Measurements from ENCODE around the gene MDFIC2. TPM values are rescaled to one million over a fixed set of nuclear protein-coding genes. Genes with fewer than 3 reads are reported as not detected.

MDFIC2 gene
- total and polyA plus RNA-seq, 2 experiments from 2014 or later: not detected

- Histone ChIP-seq H3K4me2 (ENCODE audit: unreplicated experiment) (no peak overlapping the region), H3K27me3 (replicated peaks; ENCODE audit: insufficient read depth) (no peaks in the 10 kb centered on the region), H3K9ac (no peak overlapping the region), H3K27ac (no peak overlapping the region), H3F3A (ENCODE audit: insufficient read depth) (no peaks in the 10 kb centered on the region), H3K9me2 (ENCODE audit: insufficient read depth) (no peaks in the 10 kb centered on the region), H3K4me1 (ENCODE audit: insufficient read depth) (no peaks in the 10 kb centered on the region), H3K79me2 (ENCODE audit: insufficient read depth) (no peaks in the 10 kb centered on the region), H3K36me3 (ENCODE audit: low read depth) (no peaks in the 10 kb centered on the region), H4K20me1 (ENCODE audit: insufficient read depth) (no peaks in the 10 kb centered on the region), H3K9me3 (ENCODE audit: low read depth) (no peaks in the 10 kb centered on the region), H2AFZ (no peak overlapping the region), H3K4me3 (no peak overlapping the region)
- in situ Hi-C loops (cut with MboI): no loop called here
- no peak for DNase-seq
- TF ChIP-seq EZH2 (IDR thresholded peaks at IDR 0.05; ENCODE audit: insufficient read depth, poor library complexity, severe bottlenecking) (no peak), EZH2phosphoT487 (IDR thresholded peaks at IDR 0.05; ENCODE audit: insufficient read depth, low read depth) (no peak)
Measured at GRCh38 chr3:70273492-70273891, 38.9 kb downstream of the MDFIC2 start.

- TF ChIP-seq EZH2phosphoT487 (IDR thresholded peaks at IDR 0.05; ENCODE audit: insufficient read depth, low read depth) (no peak), EZH2 (IDR thresholded peaks at IDR 0.05; ENCODE audit: insufficient read depth, poor library complexity, severe bottlenecking) (no peak)
- no peak for DNase-seq
- Histone ChIP-seq H3K27ac (no peak overlapping the region), H3K4me1 (ENCODE audit: insufficient read depth) (no peaks in the 10 kb centered on the region), H4K20me1 (ENCODE audit: insufficient read depth) (no peaks in the 10 kb centered on the region), H2AFZ (no peak overlapping the region), H3K79me2 (ENCODE audit: insufficient read depth) (no peaks in the 10 kb centered on the region), H3K4me3 (no peak overlapping the region), H3K9me2 (ENCODE audit: insufficient read depth) (no peaks in the 10 kb centered on the region), H3K9ac (no peak overlapping the region), H3F3A (ENCODE audit: insufficient read depth) (no peaks in the 10 kb centered on the region), H3K4me2 (ENCODE audit: unreplicated experiment) (no peak overlapping the region), H3K36me3 (ENCODE audit: low read depth) (no peaks in the 10 kb centered on the region), H3K9me3 (ENCODE audit: low read depth) (no peaks in the 10 kb centered on the region), H3K27me3 (replicated peaks; ENCODE audit: insufficient read depth) (no peaks in the 10 kb centered on the region)
- in situ Hi-C loops (cut with MboI): no loop called here
- WGBS, 2 experiments (ENCODE audit: low coverage in 1 of 2, low lambda C conversion rate in 2 of 2, missing lambda C conversion rate in 2 of 2): 53 to 55% methylated on average over 5 of the region's 5 CpGs
Measured at GRCh38 chr3:70272798-70273197, 39.6 kb downstream of the MDFIC2 start.

GRCh38 chr3:70264122-70264780 lies 48.2 kb downstream of the MDFIC2 start:
- DNase-seq: peak; percentile 7
- TF ChIP-seq EZH2 (IDR thresholded peaks at IDR 0.05; ENCODE audit: insufficient read depth, poor library complexity, severe bottlenecking) (no peak), EZH2phosphoT487 (IDR thresholded peaks at IDR 0.05; ENCODE audit: insufficient read depth, low read depth) (no peak)
- Histone ChIP-seq H3K9me3 (ENCODE audit: low read depth) (no peaks in the 10 kb centered on the region), H3K27ac (no peak overlapping the region), H3K9ac (no peak overlapping the region), H3K27me3 (replicated peaks; ENCODE audit: insufficient read depth) (no peaks in the 10 kb centered on the region), H2AFZ (no peak overlapping the region), H3K4me1 (ENCODE audit: insufficient read depth) (no peaks in the 10 kb centered on the region), H3K4me3 (no peak overlapping the region), H3K36me3 (ENCODE audit: low read depth) (no peaks in the 10 kb centered on the region), H3F3A (ENCODE audit: insufficient read depth) (no peaks in the 10 kb centered on the region), H3K9me2 (ENCODE audit: insufficient read depth) (no peaks in the 10 kb centered on the region), H3K79me2 (ENCODE audit: insufficient read depth) (no peaks in the 10 kb centered on the region), H3K4me2 (ENCODE audit: unreplicated experiment) (no peak overlapping the region), H4K20me1 (ENCODE audit: insufficient read depth) (no peaks in the 10 kb centered on the region)
- in situ Hi-C loops (cut with MboI): no loop called here
- WGBS, 2 experiments (ENCODE audit: low coverage in 1 of 2, low lambda C conversion rate in 2 of 2, missing lambda C conversion rate in 2 of 2): 35% methylated on average over 3 of the region's 3 CpGs

GRCh38 chr3:70261283-70261682 lies 51.2 kb downstream of the MDFIC2 start:
- in situ Hi-C loops (cut with MboI): no loop called here
- no peaks in the 10 kb centered on the region for H3K4me1 ChIP-seq (ENCODE audit: insufficient read depth)
- no peak overlapping the region for H3K9ac ChIP-seq
- H3K4me2 ChIP-seq (ENCODE audit: unreplicated experiment): no peak overlapping the region
- no peaks in the 10 kb centered on the region for H3F3A ChIP-seq (ENCODE audit: insufficient read depth)
- 0% methylated on average over 1 of the region's 1 CpG for WGBS, 2 experiments (ENCODE audit: low coverage in 1 of 2, low lambda C conversion rate in 2 of 2, missing lambda C conversion rate in 2 of 2)
- TF ChIP-seq EZH2phosphoT487 (IDR thresholded peaks at IDR 0.05; ENCODE audit: insufficient read depth, low read depth) (no peak), EZH2 (IDR thresholded peaks at IDR 0.05; ENCODE audit: insufficient read depth, poor library complexity, severe bottlenecking) (no peak)
- H3K27me3 ChIP-seq (replicated peaks; ENCODE audit: insufficient read depth): no peaks in the 10 kb centered on the region
- H3K4me3 ChIP-seq: no peak overlapping the region
- H3K36me3 ChIP-seq (ENCODE audit: low read depth): no peaks in the 10 kb centered on the region
- DNase-seq: no peak
- H3K9me2 ChIP-seq (ENCODE audit: insufficient read depth): no peaks in the 10 kb centered on the region
- H3K79me2 ChIP-seq (ENCODE audit: insufficient read depth): no peaks in the 10 kb centered on the region
- no peaks in the 10 kb centered on the region for H3K9me3 ChIP-seq (ENCODE audit: low read depth)
- no peak overlapping the region for H2AFZ ChIP-seq
- no peak overlapping the region for H3K27ac ChIP-seq
- no peaks in the 10 kb centered on the region for H4K20me1 ChIP-seq (ENCODE audit: insufficient read depth)

GRCh38 chr3:70256566-70256965 lies 55.9 kb downstream of the MDFIC2 start:
- H3K9me2 ChIP-seq (ENCODE audit: insufficient read depth): no peaks in the 10 kb centered on the region
- H3K4me2 ChIP-seq (ENCODE audit: unreplicated experiment): no peak overlapping the region
- no peak overlapping the region for H3K4me3 ChIP-seq
- no peak overlapping the region for H3K9ac ChIP-seq
- TF ChIP-seq EZH2 (IDR thresholded peaks at IDR 0.05; ENCODE audit: insufficient read depth, poor library complexity, severe bottlenecking) (no peak), EZH2phosphoT487 (IDR thresholded peaks at IDR 0.05; ENCODE audit: insufficient read depth, low read depth) (no peak)
- H3K79me2 ChIP-seq (ENCODE audit: insufficient read depth): no peaks in the 10 kb centered on the region
- H3K27ac ChIP-seq: no peak overlapping the region
- 53 to 68% methylated on average over 1 of the region's 1 CpG for WGBS, 2 experiments (ENCODE audit: low coverage in 1 of 2, low lambda C conversion rate in 2 of 2, missing lambda C conversion rate in 2 of 2)
- H3K9me3 ChIP-seq (ENCODE audit: low read depth): no peaks in the 10 kb centered on the region
- H3F3A ChIP-seq (ENCODE audit: insufficient read depth): no peaks in the 10 kb centered on the region
- H3K27me3 ChIP-seq (replicated peaks; ENCODE audit: insufficient read depth): no peaks in the 10 kb centered on the region
- no peaks in the 10 kb centered on the region for H4K20me1 ChIP-seq (ENCODE audit: insufficient read depth)
- no peaks in the 10 kb centered on the region for H3K4me1 ChIP-seq (ENCODE audit: insufficient read depth)
- no peak overlapping the region for H2AFZ ChIP-seq
- in situ Hi-C loops (cut with MboI): no loop called here
- no peaks in the 10 kb centered on the region for H3K36me3 ChIP-seq (ENCODE audit: low read depth)
- DNase-seq: no peak

Measured in GM23248 (cell line).